GM12878 (cell line): ENCODE data around the gene MGAT5. TPM values are rescaled to one million over a fixed set of nuclear protein-coding genes. Genes with fewer than 3 reads are reported as not detected.

Experiments used
- ATAC-seq: fragments of 200-7000 bp; cut with Tn5 transposase; 3 replicates; pipeline ENCODE4 v1.9.1; 2020; ENCODE audit warnings: mild to moderate bottlenecking, moderate library complexity
- BruUV-seq: library from RNA; stranded (reverse); fragments of 400-500 nt; replicated peaks from 2 replicates; lab custom pipeline; 2021; lab: Mats Ljungman, UMichigan
- CTCF ChIA-PET: fragments of 300-600 bp; sonication (Branson Sonifier 250); formaldehyde crosslinking; extraction: SDS; loops from one replicate; lab custom pipeline; 2021; ENCODE audit warnings: inconsistent platforms; lab: Yijun Ruan, JAX
- POLR2A ChIA-PET: fragments of 350-600 bp; formaldehyde crosslinking; extraction: SDS; loops from one replicate; lab custom pipeline; 2021; ENCODE audit warnings: inconsistent platforms; lab: Charles Lee
- RAD21 ChIA-PET: fragments of 300-600 bp; sonication (Branson Sonifier 250); formaldehyde crosslinking; loops from one replicate; lab custom pipeline; 2023; ENCODE audit warnings: antibody characterized with exemption; ENCODE audit not compliant: unreplicated experiment; lab: Charles Lee
- SMC1A ChIA-PET: fragments of 300-600 bp; sonication (Branson Sonifier 250); formaldehyde crosslinking; loops from one replicate; lab custom pipeline; 2023; ENCODE audit not compliant: unreplicated experiment, uncharacterized antibody; lab: Charles Lee
- DNase-seq: peaks from one replicate; pipeline ENCODE4 v3.0.0-alpha.2; 2011; ENCODE audit warnings: low read depth, low spot score
- FAIRE-seq: peaks from 3 replicates; lab custom pipeline; 2011; peaks lifted over from hg19 to GRCh38; lab: Jason Lieb, UNC
- H2AFZ ChIP-seq: 2 replicates; pipeline ENCODE4 v1.6.0; 2011; ENCODE audit warnings: low read depth, low read length, control low read depth; ENCODE audit not compliant: control insufficient read depth
- H3K27ac ChIP-seq: 2 replicates; pipeline ENCODE4 v1.5.1; 2011; ENCODE audit warnings: control low read depth; ENCODE audit not compliant: control insufficient read depth, insufficient read depth
- H3K27me3 ChIP-seq, 2 experiments: replicated peaks in 1 of 2; 2 replicates each; pipeline versions ENCODE4 v1.6.0 to v1.6.1; 2011; ENCODE audit warnings: low read length in 1 of 2; ENCODE audit not compliant: control insufficient read depth in 2 of 2, insufficient read depth in 2 of 2
- H3K36me3 ChIP-seq, 2 experiments: 2 replicates each; pipeline ENCODE4 v1.5.1; 2011; ENCODE audit warnings: low read length in 1 of 2; ENCODE audit not compliant: control insufficient read depth in 2 of 2, insufficient read depth in 2 of 2
- H3K4me1 ChIP-seq: 2 replicates; pipeline ENCODE4 v1.6.1; 2011; ENCODE audit warnings: mild to moderate bottlenecking, low read length, moderate library complexity, mixed read lengths; ENCODE audit not compliant: control insufficient read depth, insufficient read depth
- H3K4me2 ChIP-seq: 2 replicates; pipeline ENCODE4 v1.6.0; 2011; ENCODE audit warnings: control low read depth; ENCODE audit not compliant: control insufficient read depth, insufficient read depth
- H3K4me3 ChIP-seq: fragments of 200-600 bp; sonication (generic); 2 replicates; pipeline ENCODE4 v1.5.1; 2016
- H3K79me2 ChIP-seq: 2 replicates; pipeline ENCODE4 v1.6.0; 2011; ENCODE audit warnings: low read length; ENCODE audit not compliant: control insufficient read depth, insufficient read depth
- H3K9ac ChIP-seq: 2 replicates; pipeline ENCODE4 v1.8.0; 2011; ENCODE audit warnings: low read length, control low read depth, mixed read lengths; ENCODE audit not compliant: control insufficient read depth, insufficient read depth
- H3K9me3 ChIP-seq: replicated peaks from 3 replicates; pipeline ENCODE4 v1.5.1; 2011; ENCODE audit warnings: mild to moderate bottlenecking, low read length; ENCODE audit not compliant: control insufficient read depth, insufficient read depth
- H4K20me1 ChIP-seq: 2 replicates; pipeline ENCODE4 v1.6.0; 2011; ENCODE audit not compliant: control insufficient read depth, insufficient read depth
- HDAC6 ChIP-seq: fragments of 200-600 bp; sonication (generic); IDR thresholded peaks from one replicate; pipeline ENCODE4 v1.8.0; 2017; ENCODE audit warnings: antibody characterized with exemption; ENCODE audit not compliant: unreplicated experiment
- HDGF ChIP-seq: fragments of 450-650 bp; IDR thresholded peaks from 2 replicates; pipeline ENCODE4 v1.6.1; 2016; ENCODE audit warnings: antibody characterized with exemption
- KDM1A ChIP-seq: fragments of 200-600 bp; sonication (generic); IDR thresholded peaks from 2 replicates; pipeline ENCODE4 v1.6.1; 2016; ENCODE audit warnings: borderline replicate concordance
- NR2C1 ChIP-seq: fragments of 450-650 bp; IDR thresholded peaks from 2 replicates; pipeline ENCODE4 v1.6.1; 2017; ENCODE audit warnings: antibody characterized with exemption, mild to moderate bottlenecking, moderate library complexity
- WGBS: methylation state at CpG from one replicate; pipeline ENCODE4 v1.1.6; 2016; ENCODE audit warnings: low lambda C conversion rate; ENCODE audit not compliant: insufficient replicate concordance, insufficient coverage; ENCODE audit errors: missing lambda C conversion rate; 5-methylcytosine and 5-hydroxymethylcytosine counted together
- in situ Hi-C: fragments of 300-500 bp; cut with MboI; formaldehyde crosslinking; loops from 9 replicates; pipeline ENCODE4 v1.14.3; 2018; ENCODE audit warnings: mixed read lengths
- intact Hi-C: fragments of 100-400 bp; cut with micrococcal nuclease; formaldehyde crosslinking; loops from one replicate; pipeline ENCODE4 v1.14.2; 2022; ENCODE audit not compliant: unreplicated experiment
- polyA plus RNA-seq, 11 experiments: library from polyadenylated mRNA; depleted of rRNA in 4 of 11; unstranded in 6 of 11; stranded (reverse) in 5 of 11; fragments of >200 nt; fragmentation: Nextera tagmentation in 4 of 11; fragmentation: Illumina TruSeq in 1 of 11; extraction: Ambion mirVana in 4 of 11; extraction: Trizol in 1 of 11; gene quantifications; 1 replicate in 1 of 11; 2 replicates in 10 of 11; pipeline versions ENCODE4 v1.2.1 to v1.2.3, GENCODE V29; 2011 to 2016; ENCODE audit warnings: inconsistent platforms in 2 of 11, missing spikeins in 2 of 11, low read depth in 1 of 11
- total RNA-seq, 4 experiments: library from RNA; depleted of rRNA in 3 of 4; stranded (reverse); fragments of >200 nt in 3 of 4; fragmentation: Illumina TruSeq in 1 of 4; extraction: Trizol in 1 of 4; gene quantifications; 2 replicates each; pipeline versions ENCODE4 v1.2.1 to v1.2.3, GENCODE V29; 2013 to 2021
- TF ChIP-seq, protein P1 (sequence below): fragments of 450-650 bp; conservative IDR thresholded peaks from 2 replicates; pipeline ENCODE4 v1.6.1; 2017; ENCODE audit warnings: mild to moderate bottlenecking, moderate library complexity
- TF ChIP-seq, protein P2 (sequence below): fragments of 450-650 bp; formaldehyde crosslinking; IDR thresholded peaks from 2 replicates; pipeline ENCODE4 v1.4.0; 2020; ENCODE audit warnings: mild to moderate bottlenecking, moderate library complexity
- TF ChIP-seq, protein P3 (sequence below): fragments of 450-650 bp; formaldehyde crosslinking; IDR thresholded peaks from 2 replicates; pipeline ENCODE4 v1.5.0; 2022; ENCODE audit warnings: mild to moderate bottlenecking, missing genetic modification characterization
- TF ChIP-seq, protein P4 (sequence below), 3 experiments: IDR thresholded peaks in 2 of 3; conservative IDR thresholded peaks in 1 of 3; 2 replicates each; pipeline ENCODE4 v1.5.1; 2011; ENCODE audit warnings: low read depth in 3 of 3, low read length in 3 of 3, mild to moderate bottlenecking in 3 of 3, control low read depth in 2 of 3, moderate library complexity in 2 of 3, inconsistent platforms in 1 of 3, mixed read lengths in 1 of 3; ENCODE audit not compliant: control insufficient read depth in 2 of 3, insufficient read depth in 1 of 3; ENCODE audit errors: extremely low read depth in 1 of 3

Gene MGAT5
- total and polyA plus RNA-seq, 10 of the 15 experiments (the other 5 are each of a cell fraction or from before 2014, with no cell fraction given), result 4.9 to 104 (median 36.2) TPM

DNA sequence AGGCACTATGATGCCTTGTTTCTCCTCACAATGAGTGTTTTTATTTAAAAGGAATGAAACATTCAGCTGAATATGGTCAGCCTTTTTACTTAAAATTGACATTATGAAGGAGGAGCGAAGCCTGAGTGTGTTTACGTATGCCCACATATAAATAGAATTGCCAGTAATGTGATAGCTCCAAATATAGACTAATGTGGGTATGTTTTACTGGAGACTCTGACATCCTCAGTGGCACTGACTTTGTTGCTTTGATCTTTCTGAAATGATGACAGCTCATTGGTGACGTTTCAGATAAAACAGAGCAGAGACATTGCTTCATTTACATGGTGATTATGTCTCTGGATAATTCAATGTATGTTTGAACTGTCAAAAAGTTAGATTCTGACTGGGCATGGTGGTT, 167.0 kb downstream of the MGAT5 start:
- RAD21 ChIA-PET, result interaction anchor here (0.7 to 2.3 kb wide), 2 partner anchors 9 to 302 kb away, joined by 3 to 13 read pairs; no protein-coding TSS in a partner anchor
- Histone ChIP-seq H3K36me3 (peaks cover 7 to 37% of the 10 kb centered on the region in 2 experiments), H3K4me3 (no peak overlapping the region), H3K79me2 (no peaks in the 10 kb centered on the region), H4K20me1 (no peaks in the 10 kb centered on the region), H3K4me1 (no peaks in the 10 kb centered on the region), H3K9ac (no peak overlapping the region), H3K9me3 (no peaks in the 10 kb centered on the region), H3K27me3 (no peaks in the 10 kb centered on the region), H3K4me2 (no peak overlapping the region), H2AFZ (no peak overlapping the region), H3K27ac (no peak overlapping the region)
- intact Hi-C loops (no loop called here), in situ Hi-C loops (no loop called here)
- POLR2A ChIA-PET, result no interaction called here
- SMC1A ChIA-PET, result interaction anchor here (1.2 to 1.7 kb wide), 3 partner anchors 192 to 534 kb away, joined by 3 to 8 read pairs (median 3); no protein-coding TSS in a partner anchor
- FAIRE-seq, result no peak
- 96% methylated on average over 3 of the region's 3 CpGs for WGBS
- no peak for ATAC-seq
- CTCF ChIA-PET, result interaction anchor here (1.2 to 1.9 kb wide), 4 partner anchors 8 to 303 kb away, joined by 3 to 8 read pairs (median 4); no protein-coding TSS in a partner anchor
- no TSS peak for BruUV-seq
- no peak for DNase-seq
- TF ChIP-seq, protein P1, sequence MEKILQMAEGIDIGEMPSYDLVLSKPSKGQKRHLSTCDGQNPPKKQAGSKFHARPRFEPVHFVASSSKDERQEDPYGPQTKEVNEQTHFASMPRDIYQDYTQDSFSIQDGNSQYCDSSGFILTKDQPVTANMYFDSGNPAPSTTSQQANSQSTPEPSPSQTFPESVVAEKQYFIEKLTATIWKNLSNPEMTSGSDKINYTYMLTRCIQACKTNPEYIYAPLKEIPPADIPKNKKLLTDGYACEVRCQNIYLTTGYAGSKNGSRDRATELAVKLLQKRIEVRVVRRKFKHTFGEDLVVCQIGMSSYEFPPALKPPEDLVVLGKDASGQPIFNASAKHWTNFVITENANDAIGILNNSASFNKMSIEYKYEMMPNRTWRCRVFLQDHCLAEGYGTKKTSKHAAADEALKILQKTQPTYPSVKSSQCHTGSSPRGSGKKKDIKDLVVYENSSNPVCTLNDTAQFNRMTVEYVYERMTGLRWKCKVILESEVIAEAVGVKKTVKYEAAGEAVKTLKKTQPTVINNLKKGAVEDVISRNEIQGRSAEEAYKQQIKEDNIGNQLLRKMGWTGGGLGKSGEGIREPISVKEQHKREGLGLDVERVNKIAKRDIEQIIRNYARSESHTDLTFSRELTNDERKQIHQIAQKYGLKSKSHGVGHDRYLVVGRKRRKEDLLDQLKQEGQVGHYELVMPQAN, result no peak
- TF ChIP-seq, protein P2, sequence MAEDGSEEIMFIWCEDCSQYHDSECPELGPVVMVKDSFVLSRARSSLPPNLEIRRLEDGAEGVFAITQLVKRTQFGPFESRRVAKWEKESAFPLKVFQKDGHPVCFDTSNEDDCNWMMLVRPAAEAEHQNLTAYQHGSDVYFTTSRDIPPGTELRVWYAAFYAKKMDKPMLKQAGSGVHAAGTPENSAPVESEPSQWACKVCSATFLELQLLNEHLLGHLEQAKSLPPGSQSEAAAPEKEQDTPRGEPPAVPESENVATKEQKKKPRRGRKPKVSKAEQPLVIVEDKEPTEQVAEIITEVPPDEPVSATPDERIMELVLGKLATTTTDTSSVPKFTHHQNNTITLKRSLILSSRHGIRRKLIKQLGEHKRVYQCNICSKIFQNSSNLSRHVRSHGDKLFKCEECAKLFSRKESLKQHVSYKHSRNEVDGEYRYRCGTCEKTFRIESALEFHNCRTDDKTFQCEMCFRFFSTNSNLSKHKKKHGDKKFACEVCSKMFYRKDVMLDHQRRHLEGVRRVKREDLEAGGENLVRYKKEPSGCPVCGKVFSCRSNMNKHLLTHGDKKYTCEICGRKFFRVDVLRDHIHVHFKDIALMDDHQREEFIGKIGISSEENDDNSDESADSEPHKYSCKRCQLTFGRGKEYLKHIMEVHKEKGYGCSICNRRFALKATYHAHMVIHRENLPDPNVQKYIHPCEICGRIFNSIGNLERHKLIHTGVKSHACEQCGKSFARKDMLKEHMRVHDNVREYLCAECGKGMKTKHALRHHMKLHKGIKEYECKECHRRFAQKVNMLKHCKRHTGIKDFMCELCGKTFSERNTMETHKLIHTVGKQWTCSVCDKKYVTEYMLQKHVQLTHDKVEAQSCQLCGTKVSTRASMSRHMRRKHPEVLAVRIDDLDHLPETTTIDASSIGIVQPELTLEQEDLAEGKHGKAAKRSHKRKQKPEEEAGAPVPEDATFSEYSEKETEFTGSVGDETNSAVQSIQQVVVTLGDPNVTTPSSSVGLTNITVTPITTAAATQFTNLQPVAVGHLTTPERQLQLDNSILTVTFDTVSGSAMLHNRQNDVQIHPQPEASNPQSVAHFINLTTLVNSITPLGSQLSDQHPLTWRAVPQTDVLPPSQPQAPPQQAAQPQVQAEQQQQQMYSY (CRISPR knock-in tag), result no peak
- TF ChIP-seq, protein P3, sequence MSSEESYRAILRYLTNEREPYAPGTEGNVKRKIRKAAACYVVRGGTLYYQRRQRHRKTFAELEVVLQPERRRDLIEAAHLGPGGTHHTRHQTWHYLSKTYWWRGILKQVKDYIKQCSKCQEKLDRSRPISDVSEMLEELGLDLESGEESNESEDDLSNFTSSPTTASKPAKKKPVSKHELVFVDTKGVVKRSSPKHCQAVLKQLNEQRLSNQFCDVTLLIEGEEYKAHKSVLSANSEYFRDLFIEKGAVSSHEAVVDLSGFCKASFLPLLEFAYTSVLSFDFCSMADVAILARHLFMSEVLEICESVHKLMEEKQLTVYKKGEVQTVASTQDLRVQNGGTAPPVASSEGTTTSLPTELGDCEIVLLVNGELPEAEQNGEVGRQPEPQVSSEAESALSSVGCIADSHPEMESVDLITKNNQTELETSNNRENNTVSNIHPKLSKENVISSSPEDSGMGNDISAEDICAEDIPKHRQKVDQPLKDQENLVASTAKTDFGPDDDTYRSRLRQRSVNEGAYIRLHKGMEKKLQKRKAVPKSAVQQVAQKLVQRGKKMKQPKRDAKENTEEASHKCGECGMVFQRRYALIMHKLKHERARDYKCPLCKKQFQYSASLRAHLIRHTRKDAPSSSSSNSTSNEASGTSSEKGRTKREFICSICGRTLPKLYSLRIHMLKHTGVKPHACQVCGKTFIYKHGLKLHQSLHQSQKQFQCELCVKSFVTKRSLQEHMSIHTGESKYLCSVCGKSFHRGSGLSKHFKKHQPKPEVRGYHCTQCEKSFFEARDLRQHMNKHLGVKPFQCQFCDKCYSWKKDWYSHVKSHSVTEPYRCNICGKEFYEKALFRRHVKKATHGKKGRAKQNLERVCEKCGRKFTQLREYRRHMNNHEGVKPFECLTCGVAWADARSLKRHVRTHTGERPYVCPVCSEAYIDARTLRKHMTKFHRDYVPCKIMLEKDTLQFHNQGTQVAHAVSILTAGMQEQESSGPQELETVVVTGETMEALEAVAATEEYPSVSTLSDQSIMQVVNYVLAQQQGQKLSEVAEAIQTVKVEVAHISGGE (CRISPR knock-in tag), result no peak
- no peak for TF ChIP-seq HDGF
- TF ChIP-seq, protein P4, sequence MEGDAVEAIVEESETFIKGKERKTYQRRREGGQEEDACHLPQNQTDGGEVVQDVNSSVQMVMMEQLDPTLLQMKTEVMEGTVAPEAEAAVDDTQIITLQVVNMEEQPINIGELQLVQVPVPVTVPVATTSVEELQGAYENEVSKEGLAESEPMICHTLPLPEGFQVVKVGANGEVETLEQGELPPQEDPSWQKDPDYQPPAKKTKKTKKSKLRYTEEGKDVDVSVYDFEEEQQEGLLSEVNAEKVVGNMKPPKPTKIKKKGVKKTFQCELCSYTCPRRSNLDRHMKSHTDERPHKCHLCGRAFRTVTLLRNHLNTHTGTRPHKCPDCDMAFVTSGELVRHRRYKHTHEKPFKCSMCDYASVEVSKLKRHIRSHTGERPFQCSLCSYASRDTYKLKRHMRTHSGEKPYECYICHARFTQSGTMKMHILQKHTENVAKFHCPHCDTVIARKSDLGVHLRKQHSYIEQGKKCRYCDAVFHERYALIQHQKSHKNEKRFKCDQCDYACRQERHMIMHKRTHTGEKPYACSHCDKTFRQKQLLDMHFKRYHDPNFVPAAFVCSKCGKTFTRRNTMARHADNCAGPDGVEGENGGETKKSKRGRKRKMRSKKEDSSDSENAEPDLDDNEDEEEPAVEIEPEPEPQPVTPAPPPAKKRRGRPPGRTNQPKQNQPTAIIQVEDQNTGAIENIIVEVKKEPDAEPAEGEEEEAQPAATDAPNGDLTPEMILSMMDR (IDR thresholded peaks at IDR 0.05 in 2 of 3, conservative IDR thresholded peaks at IDR 0.05 in 1 of 3; ENCODE audit: control insufficient read depth in 2 of 3, extremely low read depth in 1 of 3, insufficient read depth in 1 of 3, low read depth in 3 of 3, low read length in 3 of 3), result no peak
- TF ChIP-seq HDAC6, result no peak
- TF ChIP-seq NR2C1, result no peak
- no peak for TF ChIP-seq KDM1A
